Suprapubic skin (tissue), 4 donors: ENCODE data around the gene GRB10. TPM values are rescaled to one million over a fixed set of nuclear protein-coding genes. Genes with fewer than 3 reads are reported as not detected.

Experiments
- DNase-seq, 2 donors: peaks; one replicate each; pipeline ENCODE4 v3.0.0-alpha.2; 2019; ENCODE audit warnings: low spot score in 2 of 2
- H3K27ac ChIP-seq: fragments of 200-600 bp; sonication (generic); one replicate; pipeline ENCODE4 v1.5.1; 2019
- H3K27me3 ChIP-seq: fragments of 200-600 bp; sonication (generic); one replicate; pipeline ENCODE4 v1.5.1; 2019
- H3K36me3 ChIP-seq: fragments of 200-600 bp; sonication (generic); one replicate; pipeline ENCODE4 v1.5.1; 2019
- H3K4me1 ChIP-seq: fragments of 200-600 bp; sonication (generic); one replicate; pipeline ENCODE4 v1.5.1; 2019
- H3K4me3 ChIP-seq: fragments of 200-600 bp; sonication (generic); one replicate; pipeline ENCODE4 v1.5.1; 2019; ENCODE audit warnings: mild to moderate bottlenecking
- H3K9me3 ChIP-seq: fragments of 200-600 bp; sonication (generic); one replicate; pipeline ENCODE4 v1.5.1; 2019
- EP300 ChIP-seq: sonication (generic); formaldehyde crosslinking; IDR thresholded peaks from one replicate; pipeline ENCODE4 v1.6.1; 2017; ENCODE audit warnings: antibody characterized with exemption
- POLR2A ChIP-seq, 2 donors: fragments of 450-650 bp; IDR thresholded peaks; one replicate each; pipeline ENCODE4 v1.6.1; 2017; ENCODE audit warnings: antibody characterized with exemption in 2 of 2, mild to moderate bottlenecking in 2 of 2, moderate library complexity in 2 of 2
- POLR2AphosphoS5 ChIP-seq, 3 donors: sonication (generic); formaldehyde crosslinking; IDR thresholded peaks; one replicate each; pipeline ENCODE4 v1.6.1; 2017; ENCODE audit warnings: antibody characterized with exemption in 3 of 3
- WGBS: methylation state at CpG from one replicate; pipeline ENCODE4 v1.1.5; 2018; 5-methylcytosine and 5-hydroxymethylcytosine counted together
- total RNA-seq, 4 donors: library from RNA; depleted of rRNA; stranded (reverse); fragments of >200 nt; gene quantifications; one replicate each; pipeline ENCODE4 v1.1.0, GENCODE V29; 2016
- TF ChIP-seq, protein P1 (sequence below), 2 donors: fragments of 200-600 bp in 1 of 2; fragments of 450-650 bp in 1 of 2; sonication (generic) in 1 of 2; IDR thresholded peaks; one replicate each; pipeline ENCODE4 v1.5.1; 2016 to 2019; ENCODE audit warnings: antibody characterized with exemption in 2 of 2, mild to moderate bottlenecking in 1 of 2, moderate library complexity in 1 of 2

Gene GRB10
- total RNA-seq, 4 donors from 2014 or later, result 7.8 to 56.2 (median 11.5) TPM

DNA sequence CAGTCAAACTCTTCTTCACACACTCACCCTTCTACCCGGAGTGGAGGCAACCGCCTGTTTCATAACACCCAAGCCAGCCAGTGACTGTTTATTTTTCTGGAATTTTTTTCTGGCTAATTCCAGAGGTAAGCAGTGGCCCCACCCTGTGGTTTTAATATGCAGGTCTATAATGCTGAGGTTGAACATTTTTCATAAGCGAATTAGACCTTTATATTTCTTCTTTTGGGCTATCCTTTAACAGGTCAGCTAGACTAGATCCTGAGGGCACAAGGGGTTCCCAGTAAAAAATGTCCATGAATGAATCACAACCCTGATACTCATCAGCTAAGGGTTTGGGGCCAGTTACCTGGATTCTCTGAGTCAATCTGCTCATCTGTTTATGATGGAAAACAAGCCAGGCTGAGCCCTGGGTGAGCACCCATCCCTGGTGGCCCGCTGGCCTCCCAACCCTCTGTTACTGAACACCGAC, 76.2 kb downstream of the GRB10 start:
- Histone ChIP-seq H3K27ac (no peak overlapping the region), H3K36me3 (no peaks in the 10 kb centered on the region), H3K27me3 (no peaks in the 10 kb centered on the region), H3K9me3 (no peaks in the 10 kb centered on the region), H3K4me3 (no peak overlapping the region), H3K4me1 (peaks cover 24% of the 10 kb centered on the region)
- WGBS, result 70% methylated on average over 5 of the region's 5 CpGs
- no peak for DNase-seq
- TF ChIP-seq EP300 (no peak), POLR2AphosphoS5 (IDR thresholded peaks at IDR 0.05) (no peak), POLR2A (IDR thresholded peaks at IDR 0.05) (no peak)
- TF ChIP-seq, protein P1, sequence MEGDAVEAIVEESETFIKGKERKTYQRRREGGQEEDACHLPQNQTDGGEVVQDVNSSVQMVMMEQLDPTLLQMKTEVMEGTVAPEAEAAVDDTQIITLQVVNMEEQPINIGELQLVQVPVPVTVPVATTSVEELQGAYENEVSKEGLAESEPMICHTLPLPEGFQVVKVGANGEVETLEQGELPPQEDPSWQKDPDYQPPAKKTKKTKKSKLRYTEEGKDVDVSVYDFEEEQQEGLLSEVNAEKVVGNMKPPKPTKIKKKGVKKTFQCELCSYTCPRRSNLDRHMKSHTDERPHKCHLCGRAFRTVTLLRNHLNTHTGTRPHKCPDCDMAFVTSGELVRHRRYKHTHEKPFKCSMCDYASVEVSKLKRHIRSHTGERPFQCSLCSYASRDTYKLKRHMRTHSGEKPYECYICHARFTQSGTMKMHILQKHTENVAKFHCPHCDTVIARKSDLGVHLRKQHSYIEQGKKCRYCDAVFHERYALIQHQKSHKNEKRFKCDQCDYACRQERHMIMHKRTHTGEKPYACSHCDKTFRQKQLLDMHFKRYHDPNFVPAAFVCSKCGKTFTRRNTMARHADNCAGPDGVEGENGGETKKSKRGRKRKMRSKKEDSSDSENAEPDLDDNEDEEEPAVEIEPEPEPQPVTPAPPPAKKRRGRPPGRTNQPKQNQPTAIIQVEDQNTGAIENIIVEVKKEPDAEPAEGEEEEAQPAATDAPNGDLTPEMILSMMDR (IDR thresholded peaks at IDR 0.05), result no peak

DNA sequence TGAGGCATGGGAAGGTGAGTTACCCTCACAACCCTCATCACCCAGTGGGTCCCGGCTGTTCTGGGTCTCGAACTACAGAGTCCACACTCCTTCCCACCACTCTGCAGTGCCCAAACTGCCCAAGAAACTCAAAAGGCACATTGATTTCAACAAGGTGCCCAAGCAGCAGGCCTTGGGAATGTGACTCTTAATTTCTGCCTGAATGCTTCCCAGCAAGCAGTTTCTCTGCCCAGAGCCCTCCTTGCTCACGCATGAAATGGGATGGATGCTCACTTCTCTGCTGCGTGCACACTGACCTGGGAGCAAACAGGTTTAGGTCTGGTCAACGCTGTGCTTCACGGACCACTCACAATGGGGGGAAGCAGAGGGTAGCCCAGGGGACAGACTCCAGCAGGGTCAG, 77.9 kb downstream of the GRB10 start:
- H3K9me3 ChIP-seq, result no peaks in the 10 kb centered on the region
- H3K4me3 ChIP-seq, result no peak overlapping the region
- H3K27me3 ChIP-seq, result no peaks in the 10 kb centered on the region
- H3K4me1 ChIP-seq, result peaks cover 19% of the 10 kb centered on the region
- WGBS, result 93% methylated on average over 6 of the region's 6 CpGs
- DNase-seq, result no peak
- TF ChIP-seq EP300, result no peak
- no peak for TF ChIP-seq POLR2A (IDR thresholded peaks at IDR 0.05)
- TF ChIP-seq POLR2AphosphoS5 (IDR thresholded peaks at IDR 0.05), result no peak
- TF ChIP-seq, protein P1 (IDR thresholded peaks at IDR 0.05), result no peak
- no peak overlapping the region for H3K27ac ChIP-seq
- no peaks in the 10 kb centered on the region for H3K36me3 ChIP-seq

DNA sequence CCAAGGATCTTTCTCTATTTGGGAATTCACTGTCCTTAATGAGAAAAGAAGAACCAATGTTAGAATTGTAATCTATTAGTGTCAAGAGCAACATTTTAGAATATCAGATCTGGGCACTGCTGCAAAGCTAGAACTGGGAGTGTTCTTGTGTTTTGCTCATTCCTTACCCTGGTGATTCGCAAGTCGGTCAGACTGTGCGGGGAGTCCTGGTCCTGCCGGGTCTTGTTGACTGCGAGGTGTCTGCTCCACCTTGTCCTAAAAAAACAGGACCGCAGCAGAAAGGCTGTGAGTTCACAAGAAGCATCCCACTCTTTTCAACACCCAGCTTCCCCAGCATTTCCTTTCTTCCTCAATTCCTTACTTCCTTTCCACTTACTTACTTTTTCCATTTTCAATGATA, 79.0 kb downstream of the GRB10 start:
- H3K27ac ChIP-seq, result no peak overlapping the region
- DNase-seq, result no peak
- H3K36me3 ChIP-seq, result no peaks in the 10 kb centered on the region
- H3K4me3 ChIP-seq, result no peak overlapping the region
- no peak for TF ChIP-seq EP300
- TF ChIP-seq, protein P1 (IDR thresholded peaks at IDR 0.05), result no peak
- TF ChIP-seq POLR2AphosphoS5 (IDR thresholded peaks at IDR 0.05), result no peak
- TF ChIP-seq POLR2A (IDR thresholded peaks at IDR 0.05), result no peak
- 58% methylated on average over 6 of the region's 6 CpGs for WGBS
- no peaks in the 10 kb centered on the region for H3K27me3 ChIP-seq
- no peaks in the 10 kb centered on the region for H3K9me3 ChIP-seq
- peaks cover 12% of the 10 kb centered on the region for H3K4me1 ChIP-seq

DNA sequence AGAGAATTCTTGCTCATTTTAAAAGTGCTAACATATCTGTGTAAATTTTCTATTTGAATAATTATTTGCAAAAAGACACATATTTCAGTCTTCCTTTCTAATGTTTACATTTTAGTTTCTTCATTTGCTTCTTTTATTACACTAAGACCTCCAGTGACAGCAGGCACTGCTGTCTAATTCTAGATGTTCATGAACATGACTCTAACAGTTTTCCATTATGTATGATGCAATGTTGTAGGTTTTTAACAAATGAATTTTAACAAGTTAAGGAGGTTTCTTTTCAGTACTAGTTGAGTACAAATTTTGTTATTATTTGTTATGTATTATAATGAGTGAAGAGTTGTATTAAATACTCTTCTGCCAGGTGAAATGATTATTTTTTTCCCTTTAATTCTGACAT, 83.6 kb downstream of the GRB10 start:
- TF ChIP-seq POLR2AphosphoS5 (IDR thresholded peaks at IDR 0.05) (no peak), POLR2A (IDR thresholded peaks at IDR 0.05) (no peak), EP300 (no peak)
- TF ChIP-seq, protein P1 (IDR thresholded peaks at IDR 0.05), result no peak
- DNase-seq, result no peak
- Histone ChIP-seq H3K27me3 (no peaks in the 10 kb centered on the region), H3K4me1 (peaks cover 4% of the 10 kb centered on the region), H3K9me3 (no peaks in the 10 kb centered on the region), H3K36me3 (no peaks in the 10 kb centered on the region), H3K27ac (no peak overlapping the region), H3K4me3 (no peak overlapping the region)

DNA sequence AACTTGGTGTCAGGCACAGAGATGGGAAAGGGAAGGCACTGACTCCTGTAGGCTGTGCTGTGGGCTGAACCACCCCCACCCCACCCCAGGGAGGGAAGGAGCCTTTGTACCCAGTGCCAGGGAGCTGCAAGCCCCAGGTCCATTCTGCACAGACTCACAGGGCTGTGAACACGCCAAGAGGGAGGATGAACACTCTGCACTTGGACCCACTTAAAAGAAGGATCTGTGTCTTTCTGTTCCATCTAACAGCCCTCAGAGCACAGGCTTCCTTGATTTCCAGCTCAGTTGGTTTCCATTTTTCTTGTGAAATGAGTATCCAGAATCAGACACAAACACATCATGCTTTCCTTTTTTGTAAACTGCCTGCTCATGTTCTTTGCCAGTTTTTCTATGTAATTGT, 84.9 kb downstream of the GRB10 start:
- DNase-seq, result no peak
- no peak overlapping the region for H3K27ac ChIP-seq
- H3K4me1 ChIP-seq, result peaks cover 4% of the 10 kb centered on the region
- TF ChIP-seq POLR2A (IDR thresholded peaks at IDR 0.05) (no peak), POLR2AphosphoS5 (IDR thresholded peaks at IDR 0.05) (no peak), EP300 (no peak)
- TF ChIP-seq, protein P1 (IDR thresholded peaks at IDR 0.05), result no peak
- no peaks in the 10 kb centered on the region for H3K27me3 ChIP-seq
- H3K4me3 ChIP-seq, result no peak overlapping the region
- H3K36me3 ChIP-seq, result no peaks in the 10 kb centered on the region
- WGBS, result 71% methylated on average over 1 of the region's 1 CpG
- no peaks in the 10 kb centered on the region for H3K9me3 ChIP-seq
